H1 (cell line): Measurements from ENCODE around the gene DYNLRB2. TPM values are rescaled to one million over a fixed set of nuclear protein-coding genes. Genes with fewer than 3 reads are reported as not detected.

ENCODE experiments used
- CTCF ChIA-PET: fragments of 300-600 bp; sonication (Branson Sonifier 250); formaldehyde crosslinking; loops from one replicate; lab custom pipeline; 2021; ENCODE audit not compliant: partially characterized antibody; lab: Charles Lee
- POLR2A ChIA-PET: fragments of 300-600 bp; sonication (Branson Sonifier 250); formaldehyde crosslinking; loops from one replicate; lab custom pipeline; 2021; ENCODE audit warnings: inconsistent platforms; ENCODE audit not compliant: partially characterized antibody; lab: Charles Lee
- DNase-seq, 2 experiments: peaks; one replicate each; pipeline versions ENCODE4 v3.0.0 to v3.0.0-alpha.2; 2010 to 2022; ENCODE audit warnings: low spot score in 2 of 2, low read depth in 1 of 2, mixed read lengths in 1 of 2
- FAIRE-seq: peaks from 2 replicates; lab custom pipeline; 2011; peaks lifted over from hg19 to GRCh38; lab: Jason Lieb, UNC
- H2AFZ ChIP-seq: 2 replicates; pipeline ENCODE4 v1.8.1; 2012; ENCODE audit warnings: low read length, inconsistent platforms
- H2AK5ac ChIP-seq: 2 replicates; pipeline ENCODE4 v1.6.1; 2013; ENCODE audit warnings: low read depth, low read length
- H2BK120ac ChIP-seq: replicated peaks from 2 replicates; pipeline ENCODE3; 2013; ENCODE audit warnings: low read depth, low read length, inconsistent platforms
- H2BK12ac ChIP-seq: 2 replicates; pipeline ENCODE4 v1.6.1; 2013; ENCODE audit warnings: low read depth, low read length
- H2BK15ac ChIP-seq: 2 replicates; pipeline ENCODE4 v1.6.1; 2013; ENCODE audit warnings: low read length
- H2BK20ac ChIP-seq: 2 replicates; pipeline ENCODE4 v1.6.1; 2013; ENCODE audit warnings: low read length
- H2BK5ac ChIP-seq: 2 replicates; pipeline ENCODE4 v1.6.1; 2013; ENCODE audit warnings: low read depth, low read length
- H3K14ac ChIP-seq: 2 replicates; pipeline ENCODE4 v1.6.1; 2013; ENCODE audit warnings: inconsistent platforms; ENCODE audit not compliant: insufficient read length
- H3K18ac ChIP-seq: 2 replicates; pipeline ENCODE4 v1.6.1; 2013; ENCODE audit warnings: low read length; ENCODE audit errors: extremely low read depth
- H3K23ac ChIP-seq: 2 replicates; pipeline ENCODE4 v1.6.1; 2013; ENCODE audit warnings: inconsistent platforms; ENCODE audit not compliant: insufficient read length
- H3K23me2 ChIP-seq: 2 replicates; pipeline ENCODE4 v1.6.1; 2013; ENCODE audit warnings: low read depth, low read length
- H3K27ac ChIP-seq: 2 replicates; pipeline ENCODE4 v1.6.1; 2011; ENCODE audit warnings: low read depth, low read length, inconsistent platforms
- H3K27me3 ChIP-seq, 4 experiments: replicated peaks in 1 of 4; 1 replicate in 1 of 4; 2 replicates in 3 of 4; pipeline versions ENCODE4 v1.6.1 to v1.8.1; 2011 to 2013; ENCODE audit warnings: low read length in 3 of 4, mild to moderate bottlenecking in 3 of 4, inconsistent platforms in 2 of 4, mixed read lengths in 2 of 4, moderate library complexity in 1 of 4; ENCODE audit not compliant: control insufficient read depth in 3 of 4, insufficient read depth in 3 of 4; ENCODE audit errors: extremely low read depth in 1 of 4
- H3K36me3 ChIP-seq, 4 experiments: 2 replicates each; pipeline versions ENCODE4 v1.6.1 to v1.8.1; 2011 to 2013; ENCODE audit warnings: mild to moderate bottlenecking in 4 of 4, low read length in 3 of 4, moderate library complexity in 2 of 4, control low read depth in 1 of 4, inconsistent platforms in 1 of 4; ENCODE audit not compliant: insufficient read depth in 4 of 4, control insufficient read depth in 2 of 4
- H3K4ac ChIP-seq: replicated peaks from 2 replicates; pipeline ENCODE3; 2013; ENCODE audit warnings: low read length, low read depth, mixed read lengths, inconsistent platforms; ENCODE audit not compliant: insufficient read length
- H3K4me1 ChIP-seq, 4 experiments: replicated peaks in 1 of 4; 1 replicate in 1 of 4; 2 replicates in 3 of 4; pipeline versions ENCODE4 v1.6.1 to v1.8.1; 2011 to 2013; ENCODE audit warnings: low read length in 3 of 4, inconsistent platforms in 2 of 4, mixed read lengths in 1 of 4; ENCODE audit not compliant: insufficient read depth in 4 of 4, control insufficient read depth in 3 of 4
- H3K4me2 ChIP-seq, 2 experiments: 2 replicates each; pipeline versions ENCODE4 v1.6.1 to v1.8.1; 2011 to 2013; ENCODE audit warnings: low read depth in 2 of 2, low read length in 2 of 2, control low read depth in 1 of 2, inconsistent platforms in 1 of 2, mild to moderate bottlenecking in 1 of 2; ENCODE audit not compliant: insufficient read depth in 1 of 2
- H3K4me3 ChIP-seq, 4 experiments: fragments of 200-600, 300-600 bp in 1 of 4; sonication (generic), shearing (Covaris generic), sonication (Bioruptor Twin) in 1 of 4; 2 replicates each; pipeline versions ENCODE4 v1.5.1 to v1.8.1; 2011 to 2016; ENCODE audit warnings: low read length in 4 of 4, low read depth in 3 of 4, control low read depth in 2 of 4, inconsistent platforms in 2 of 4, mild to moderate bottlenecking in 2 of 4, mixed read lengths in 1 of 4, moderate library complexity in 1 of 4; ENCODE audit not compliant: insufficient read depth in 2 of 4; ENCODE audit errors: extremely low read depth in 1 of 4
- H3K56ac ChIP-seq: replicated peaks from 2 replicates; pipeline ENCODE3; 2013; ENCODE audit warnings: low read depth, mild to moderate bottlenecking, mixed read lengths, low read length, inconsistent platforms; ENCODE audit not compliant: insufficient read length
- H3K79me1 ChIP-seq: 2 replicates; pipeline ENCODE4 v1.6.1; 2013; ENCODE audit warnings: low read depth, low read length, control low read depth
- H3K79me2 ChIP-seq, 2 experiments: 2 replicates each; pipeline versions ENCODE4 v1.6.1 to v1.8.1; 2012 to 2013; ENCODE audit warnings: low read length in 2 of 2, mild to moderate bottlenecking in 2 of 2, inconsistent platforms in 1 of 2; ENCODE audit not compliant: insufficient read depth in 2 of 2, control insufficient read depth in 1 of 2
- H3K9ac ChIP-seq, 4 experiments: replicated peaks in 1 of 4; 1 replicate in 1 of 4; 2 replicates in 3 of 4; pipeline versions ENCODE4 v1.6.1 to v1.8.1; 2011 to 2013; ENCODE audit warnings: low read depth in 3 of 4, low read length in 3 of 4, control low read depth in 2 of 4, mild to moderate bottlenecking in 2 of 4, moderate library complexity in 2 of 4, inconsistent platforms in 1 of 4; ENCODE audit errors: extremely low read depth in 1 of 4
- H3K9me3 ChIP-seq, 2 experiments: 2 replicates each; pipeline versions ENCODE4 v1.6.1 to v1.8.1; 2012 to 2013; ENCODE audit warnings: mild to moderate bottlenecking in 2 of 2, moderate library complexity in 2 of 2, control low read depth in 1 of 2, inconsistent platforms in 1 of 2, low read depth in 1 of 2, low read length in 1 of 2, mixed read lengths in 1 of 2; ENCODE audit not compliant: insufficient read depth in 2 of 2
- H4K20me1 ChIP-seq, 2 experiments: replicated peaks in 1 of 2; 2 replicates each; pipeline versions ENCODE3 to v1.8.1; 2011 to 2013; ENCODE audit warnings: inconsistent platforms in 2 of 2, low read length in 2 of 2, mild to moderate bottlenecking in 1 of 2; ENCODE audit not compliant: insufficient read depth in 2 of 2, control insufficient read depth in 1 of 2
- H4K5ac ChIP-seq: 2 replicates; pipeline ENCODE4 v1.6.1; 2013; ENCODE audit warnings: low read length, low read depth, mixed read lengths, inconsistent platforms; ENCODE audit not compliant: insufficient read length
- H4K8ac ChIP-seq: 2 replicates; pipeline ENCODE4 v1.8.0; 2013; ENCODE audit warnings: mild to moderate bottlenecking, moderate library complexity, low read length, inconsistent platforms; ENCODE audit not compliant: insufficient read depth; ENCODE audit errors: extremely low read depth
- H4K91ac ChIP-seq: replicated peaks from 2 replicates; pipeline ENCODE3; 2013; ENCODE audit warnings: low read length, mixed read lengths, inconsistent platforms; ENCODE audit not compliant: insufficient read length
- ATF2 ChIP-seq: IDR thresholded peaks from 2 replicates; pipeline ENCODE4 v1.6.1; 2012; ENCODE audit warnings: low read length, inconsistent platforms
- CTBP2 ChIP-seq: IDR thresholded peaks from 2 replicates; pipeline ENCODE4 v1.7.0; 2011; ENCODE audit warnings: borderline replicate concordance, mild to moderate bottlenecking, moderate library complexity, mixed read lengths, low read length; ENCODE audit not compliant: insufficient read depth, insufficient read length
- EZH2 ChIP-seq: fragments of 200-600 bp; sonication (generic); IDR thresholded peaks from 2 replicates; pipeline ENCODE4 v1.7.1; 2012; ENCODE audit warnings: low read depth, mild to moderate bottlenecking, moderate library complexity, low read length, inconsistent platforms; ENCODE audit not compliant: severe bottlenecking
- FOSL1 ChIP-seq: IDR thresholded peaks from 2 replicates; pipeline ENCODE4 v1.6.1; 2011; ENCODE audit warnings: mild to moderate bottlenecking, low read depth, low read length, moderate library complexity; ENCODE audit not compliant: insufficient read depth
- JUN ChIP-seq: IDR thresholded peaks from 2 replicates; pipeline ENCODE4 v1.6.1; 2011; ENCODE audit warnings: low read depth, mild to moderate bottlenecking, improper control_type of control experiment, low read length
- JUND ChIP-seq: IDR thresholded peaks from 2 replicates; pipeline ENCODE4 v1.6.1; 2011; ENCODE audit warnings: mild to moderate bottlenecking, improper control_type of control experiment, low read length
- KDM1A ChIP-seq: fragments of 200-600, 300-600 bp; sonication (generic); IDR thresholded peaks from 2 replicates; pipeline ENCODE4 v1.7.1; 2016; ENCODE audit warnings: mild to moderate bottlenecking, low read length, borderline replicate concordance
- KDM5A ChIP-seq: fragments of 200-600 bp; IDR thresholded peaks from 2 replicates; pipeline ENCODE4 v1.7.1; 2012; ENCODE audit warnings: mild to moderate bottlenecking, low read length, inconsistent platforms, mixed read lengths
- MAFK ChIP-seq: IDR thresholded peaks from 2 replicates; pipeline ENCODE4 v1.6.1; 2012; ENCODE audit warnings: low read depth, mild to moderate bottlenecking, improper control_type of control experiment, low read length
- POU5F1 ChIP-seq: IDR thresholded peaks from 2 replicates; pipeline ENCODE4 v1.6.1; 2011; ENCODE audit warnings: low read depth, mild to moderate bottlenecking, low read length, moderate library complexity
- SIRT6 ChIP-seq: IDR thresholded peaks from one replicate; pipeline ENCODE4 v1.7.1; 2012; ENCODE audit warnings: low read length, inconsistent platforms
- TAF7 ChIP-seq: optimal IDR thresholded peaks from 2 replicates; pipeline ENCODE3; 2011; ENCODE audit warnings: low read depth, mild to moderate bottlenecking, inconsistent platforms, low read length, moderate library complexity, borderline replicate concordance
- TEAD4 ChIP-seq: IDR thresholded peaks from 2 replicates; pipeline ENCODE4 v1.6.1; 2012; ENCODE audit warnings: low read depth, low read length, inconsistent platforms, mixed read lengths
- WGBS, 2 experiments: shearing (Covaris generic) in 1 of 2; methylation state at CpG; one replicate each; pipeline versions ENCODE4 v1.1.6 to v1.1.7; 2013 to 2015; ENCODE audit warnings: low lambda C conversion rate in 2 of 2, mixed read lengths in 2 of 2, inconsistent platforms in 1 of 2, low coverage in 1 of 2, missing lambda C conversion rate in 1 of 2; ENCODE audit not compliant: insufficient replicate concordance in 2 of 2, insufficient coverage in 1 of 2, insufficient read length in 1 of 2; ENCODE audit errors: extremely low coverage in 1 of 2, missing lambda C conversion rate in 1 of 2; 5-methylcytosine and 5-hydroxymethylcytosine counted together
- polyA plus RNA-seq, 7 experiments: library from polyadenylated mRNA; depleted of rRNA in 3 of 7; stranded (reverse) in 5 of 7; unstranded in 2 of 7; fragments of >200 nt in 5 of 7; fragments of 200-250 nt in 2 of 7; gene quantifications; 1 replicate in 5 of 7; 2 replicates in 1 of 7; 4 replicates in 1 of 7; pipeline versions ENCODE4 v1.2.1 to v1.2.3, GENCODE V29; 2011 to 2013; ENCODE audit warnings: missing spikeins in 2 of 7, mixed read lengths in 2 of 7
- total RNA-seq: library from RNA; stranded (reverse); fragmentation: NEBNext Ultra II Directional; extraction: Animal tissue kit (Norgen Biotek cat#: 25700); gene quantifications from 2 replicates; pipeline ENCODE4 v1.2.1, GENCODE V29; 2021

Gene DYNLRB2
- total and polyA plus RNA-seq, 2 of the 8 experiments (the other 6 are each of a cell fraction or from before 2014, with no cell fraction given): not detected

GRCh38 chr16:80564394-80564793, 23.6 kb downstream of the DYNLRB2 start:
- Histone ChIP-seq H3K23me2 (no peaks in the 10 kb centered on the region; the same call in 1 of the 2 replicates), H3K4me3 (no peak overlapping the region), H3K79me1 (no peaks in the 10 kb centered on the region), H4K8ac (no peak overlapping the region), H3K14ac (no peak overlapping the region), H2AK5ac (no peak overlapping the region), H3K27me3 (no peaks in the 10 kb centered on the region), H3K36me3 (no peaks in the 10 kb centered on the region), H2BK15ac (no peak overlapping the region), H3K27ac (no peak overlapping the region), H2BK120ac (no peak overlapping the region), H3K23ac (no peak overlapping the region), H4K5ac (no peak overlapping the region), H3K56ac (no peak overlapping the region), H3K4ac (no peak overlapping the region), H4K91ac (no peak overlapping the region), H3K9me3 (peaks cover 21 to 52% of the 10 kb centered on the region in 2 experiments; a peak in 3 of 4 replicates), H2BK12ac (no peak overlapping the region), H2AFZ (no peak overlapping the region), H4K20me1 (no peaks in the 10 kb centered on the region), H3K4me2 (no peak overlapping the region), H2BK20ac (no peak overlapping the region), H3K4me1 (peaks cover 0 to 3% (median 0%) of the 10 kb centered on the region in 4 experiments; a peak in 1 of 7 replicates), H3K79me2 (no peaks in the 10 kb centered on the region), H3K18ac (no peak overlapping the region), H2BK5ac (no peak overlapping the region), H3K9ac (no peak overlapping the region)
- DNase-seq (no peak), FAIRE-seq (no peak)
- CTCF ChIA-PET: interaction anchor here (0.9 kb wide), 2 partner anchors 13 to 37 kb away, joined by 3 read pairs; no protein-coding TSS in a partner anchor
- POLR2A ChIA-PET: no interaction called here
- 61% methylated on average over 7 of the region's 7 CpGs; no CpG with 5 or more reads in 1 of the 2 experiments for WGBS, 2 experiments
- TF ChIP-seq TEAD4 (no peak), ATF2 (no peak), TAF7 (no peak), JUND (no peak), FOSL1 (no peak), KDM5A (no peak), CTBP2 (no peak), SIRT6 (no peak), JUN (no peak), POU5F1 (no peak), KDM1A (no peak), MAFK (no peak), EZH2 (no peak)
